ENCODE results near the gene ISL1.

The ISL1 gene

DNA sequence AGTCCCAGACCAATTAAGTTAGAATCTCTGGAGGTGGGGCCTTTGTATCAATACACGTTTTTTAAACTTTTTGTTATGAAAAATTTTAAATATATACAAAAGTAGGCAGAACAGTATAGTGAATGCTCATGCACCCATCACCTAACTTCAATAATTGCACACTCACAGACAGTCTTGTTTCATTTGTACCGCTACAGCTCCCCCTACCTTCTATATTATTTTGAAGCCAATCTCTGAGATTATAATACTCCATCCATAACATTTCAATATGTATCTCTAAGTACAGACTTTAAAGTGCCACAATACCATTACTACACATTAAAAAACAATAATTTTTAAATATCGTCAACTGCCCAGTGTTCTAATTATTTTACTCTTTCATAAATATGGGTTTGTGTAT is 32.9 kb downstream of the ISL1 start:
- DNase-seq (ENCODE audit: low read depth, low spot score): no peak
- CTCF ChIA-PET: no interaction called here
- POLR2A ChIA-PET: no interaction called here
- TF ChIP-seq, protein P1, sequence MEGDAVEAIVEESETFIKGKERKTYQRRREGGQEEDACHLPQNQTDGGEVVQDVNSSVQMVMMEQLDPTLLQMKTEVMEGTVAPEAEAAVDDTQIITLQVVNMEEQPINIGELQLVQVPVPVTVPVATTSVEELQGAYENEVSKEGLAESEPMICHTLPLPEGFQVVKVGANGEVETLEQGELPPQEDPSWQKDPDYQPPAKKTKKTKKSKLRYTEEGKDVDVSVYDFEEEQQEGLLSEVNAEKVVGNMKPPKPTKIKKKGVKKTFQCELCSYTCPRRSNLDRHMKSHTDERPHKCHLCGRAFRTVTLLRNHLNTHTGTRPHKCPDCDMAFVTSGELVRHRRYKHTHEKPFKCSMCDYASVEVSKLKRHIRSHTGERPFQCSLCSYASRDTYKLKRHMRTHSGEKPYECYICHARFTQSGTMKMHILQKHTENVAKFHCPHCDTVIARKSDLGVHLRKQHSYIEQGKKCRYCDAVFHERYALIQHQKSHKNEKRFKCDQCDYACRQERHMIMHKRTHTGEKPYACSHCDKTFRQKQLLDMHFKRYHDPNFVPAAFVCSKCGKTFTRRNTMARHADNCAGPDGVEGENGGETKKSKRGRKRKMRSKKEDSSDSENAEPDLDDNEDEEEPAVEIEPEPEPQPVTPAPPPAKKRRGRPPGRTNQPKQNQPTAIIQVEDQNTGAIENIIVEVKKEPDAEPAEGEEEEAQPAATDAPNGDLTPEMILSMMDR (IDR thresholded peaks at IDR 0.05; ENCODE audit: insufficient read depth, low read length, missing control alignments): no peak
- H3K4me3 ChIP-seq (ENCODE audit: low read depth, low read length): no peak overlapping the region

DNA sequence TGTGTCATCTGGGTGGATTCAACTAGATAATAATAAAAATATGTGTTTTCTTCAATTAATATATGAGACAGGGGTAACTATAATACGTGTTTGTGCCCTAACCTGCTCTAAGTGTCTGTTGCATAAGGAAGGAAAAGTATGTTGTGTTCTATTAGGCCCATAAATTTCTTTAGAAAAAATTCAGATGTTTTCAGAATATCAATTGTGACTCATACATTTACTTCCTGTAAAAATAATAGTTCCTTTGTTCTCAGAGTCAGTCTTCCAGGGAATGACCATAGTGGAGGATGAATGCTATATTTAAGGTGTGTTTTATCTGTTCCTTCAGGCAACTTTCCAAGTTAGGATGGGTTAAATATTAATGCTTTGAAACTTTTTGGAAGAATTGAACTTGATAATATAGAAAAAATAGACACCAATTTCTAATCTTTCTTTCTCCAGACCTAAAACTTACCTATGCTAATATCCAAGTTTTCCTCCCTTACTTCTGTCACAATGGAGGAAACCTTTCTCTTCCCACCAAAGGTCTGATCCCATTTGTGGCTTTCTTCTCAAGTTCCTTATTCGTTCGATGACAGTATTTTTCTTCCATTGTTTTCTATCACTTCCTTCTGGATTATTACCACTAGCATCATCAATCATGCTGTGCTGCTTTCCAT is 49.9 kb downstream of the ISL1 start:
- ChIA-PET POLR2A (no interaction called here), CTCF (no interaction called here)
- no peak for DNase-seq (ENCODE audit: low read depth, low spot score)

DNA sequence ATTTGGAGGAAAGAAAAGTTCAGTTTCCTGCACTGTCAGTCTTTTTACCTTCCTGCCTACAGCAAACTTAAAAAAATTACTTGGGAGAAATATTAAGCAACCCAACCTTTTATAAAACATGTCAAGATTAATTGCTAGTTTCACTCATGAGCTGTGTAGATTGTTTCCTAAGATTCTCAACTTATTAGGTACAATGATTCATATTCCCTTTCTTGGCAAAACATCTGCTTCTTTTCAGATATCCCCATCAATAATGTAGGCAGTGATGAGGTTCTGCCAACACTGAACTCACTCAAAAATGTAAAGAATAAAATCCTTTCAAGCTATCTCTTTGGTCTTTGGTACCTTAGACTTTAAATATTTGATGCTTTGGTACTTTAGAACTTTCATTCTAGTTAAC is 56.0 kb downstream of the ISL1 start:
- TF ChIP-seq, protein P1 (IDR thresholded peaks at IDR 0.05; ENCODE audit: insufficient read depth, low read length, missing control alignments): no peak
- no peak overlapping the region for H3K4me3 ChIP-seq (ENCODE audit: low read depth, low read length)
- POLR2A ChIA-PET: no interaction called here
- DNase-seq (ENCODE audit: low read depth, low spot score): no peak
- CTCF ChIA-PET: no interaction called here

More for the DNA sequence above, 49.9 kb downstream of the ISL1 start:
- TF ChIP-seq, protein P1 (IDR thresholded peaks at IDR 0.05; ENCODE audit: insufficient read depth, low read length, missing control alignments): no peak
- no peak overlapping the region for H3K4me3 ChIP-seq (ENCODE audit: low read depth, low read length)
